ENCODE data around the gene MAML1.

DNA sequence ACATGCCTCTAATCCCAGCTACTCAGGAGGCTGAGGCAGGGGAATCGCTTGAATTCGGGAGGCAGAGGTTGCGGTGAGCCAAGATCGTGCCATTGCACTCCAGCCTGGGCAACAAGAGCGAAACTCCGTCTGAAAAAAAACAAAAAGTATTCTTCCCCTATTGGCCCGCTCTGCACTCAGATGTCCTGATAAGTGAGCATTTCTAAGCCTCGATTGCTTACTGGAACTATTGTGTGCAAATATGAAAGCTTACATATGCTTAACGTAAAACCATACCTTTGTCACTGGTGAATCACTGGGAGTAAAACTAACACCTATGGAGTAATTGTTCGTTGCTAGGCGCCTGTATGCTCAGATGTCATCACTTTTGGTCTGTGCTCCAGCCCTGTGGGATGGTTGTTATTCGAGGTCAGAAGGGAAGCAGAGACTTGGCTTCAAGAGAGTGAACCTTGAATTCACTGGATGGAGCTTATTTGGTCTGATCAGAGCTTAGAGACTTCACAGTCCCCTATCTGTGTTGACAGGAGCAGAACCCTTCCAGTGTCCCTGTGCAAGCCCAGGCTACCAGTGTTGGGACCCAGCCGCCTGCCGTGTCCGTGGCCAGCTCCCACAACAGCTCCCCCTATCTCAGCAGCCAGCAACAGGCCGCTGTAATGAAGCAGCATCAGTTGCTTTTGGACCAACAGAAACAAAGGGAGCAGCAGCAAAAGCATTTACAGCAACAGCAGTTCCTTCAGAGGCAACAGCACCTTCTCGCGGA is 35.9 kb downstream of the MAML1 start:
- no peak for TF ChIP-seq CTCF (IDR thresholded peaks at IDR 0.05; ENCODE audit: insufficient read depth, low read depth, low read length)
- no peak for TF ChIP-seq EZH2 (IDR thresholded peaks at IDR 0.05; ENCODE audit: insufficient read depth, low read length)

All from astrocyte (in vitro differentiated cells and primary cell).